ENCODE measurements around the gene FBXW9.
"Not testable (repeated sequence)": the region's sequence is repeated elsewhere in the genome, so short reads cannot be mapped to it uniquely, and the experiment has no call there.

FBXW9 gene

DNA sequence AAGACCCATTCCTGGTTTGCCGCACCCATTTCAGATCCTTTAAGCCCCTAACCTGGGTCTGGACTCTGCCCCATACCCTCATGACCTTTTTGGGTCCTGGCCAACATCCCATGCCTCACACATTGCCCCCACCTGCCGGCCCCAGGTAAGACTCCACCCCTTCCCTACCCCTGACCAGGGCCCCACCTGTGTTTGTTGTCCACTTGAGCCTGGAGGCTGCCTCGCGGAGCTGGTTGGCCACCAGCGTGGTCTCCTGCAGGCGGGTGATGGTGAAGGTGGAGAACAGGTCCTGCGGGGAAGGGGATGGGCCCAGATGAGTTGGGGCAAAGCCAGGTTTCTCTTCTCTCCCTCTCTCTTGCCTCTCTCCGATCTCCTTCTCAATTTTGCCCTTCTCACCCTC, 49.4 kb downstream of the FBXW9 start:
- no peak for TF ChIP-seq ZFX (IDR thresholded peaks at IDR 0.05; ENCODE audit: borderline replicate concordance)
- TF ChIP-seq, protein P1, sequence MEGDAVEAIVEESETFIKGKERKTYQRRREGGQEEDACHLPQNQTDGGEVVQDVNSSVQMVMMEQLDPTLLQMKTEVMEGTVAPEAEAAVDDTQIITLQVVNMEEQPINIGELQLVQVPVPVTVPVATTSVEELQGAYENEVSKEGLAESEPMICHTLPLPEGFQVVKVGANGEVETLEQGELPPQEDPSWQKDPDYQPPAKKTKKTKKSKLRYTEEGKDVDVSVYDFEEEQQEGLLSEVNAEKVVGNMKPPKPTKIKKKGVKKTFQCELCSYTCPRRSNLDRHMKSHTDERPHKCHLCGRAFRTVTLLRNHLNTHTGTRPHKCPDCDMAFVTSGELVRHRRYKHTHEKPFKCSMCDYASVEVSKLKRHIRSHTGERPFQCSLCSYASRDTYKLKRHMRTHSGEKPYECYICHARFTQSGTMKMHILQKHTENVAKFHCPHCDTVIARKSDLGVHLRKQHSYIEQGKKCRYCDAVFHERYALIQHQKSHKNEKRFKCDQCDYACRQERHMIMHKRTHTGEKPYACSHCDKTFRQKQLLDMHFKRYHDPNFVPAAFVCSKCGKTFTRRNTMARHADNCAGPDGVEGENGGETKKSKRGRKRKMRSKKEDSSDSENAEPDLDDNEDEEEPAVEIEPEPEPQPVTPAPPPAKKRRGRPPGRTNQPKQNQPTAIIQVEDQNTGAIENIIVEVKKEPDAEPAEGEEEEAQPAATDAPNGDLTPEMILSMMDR (IDR thresholded peaks at IDR 0.05), result no peak
- peak overlapping the region; percentile 65 for H3K27ac ChIP-seq

DNA sequence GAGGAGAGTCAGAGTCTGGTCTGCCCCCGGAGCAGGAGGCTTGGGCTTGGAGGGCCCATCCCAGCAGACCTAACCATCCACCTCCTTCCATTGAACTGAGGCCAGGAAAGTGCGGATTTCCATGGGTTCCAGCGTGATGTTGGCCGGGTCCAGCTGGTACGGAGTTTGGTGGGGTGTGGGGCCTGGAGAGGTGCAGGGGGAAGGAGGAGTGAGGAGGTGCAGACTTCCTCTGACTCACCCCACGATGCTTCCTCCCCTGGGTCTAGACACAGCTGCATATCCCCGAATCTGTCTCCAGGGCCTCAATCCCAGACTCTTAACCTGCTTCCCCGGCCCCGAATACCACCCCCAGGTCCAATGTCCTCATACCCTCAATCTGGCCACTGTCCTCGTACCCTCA, 49.9 kb downstream of the FBXW9 start:
- no peak for TF ChIP-seq ZFX (IDR thresholded peaks at IDR 0.05; ENCODE audit: borderline replicate concordance)
- TF ChIP-seq, protein P1 (IDR thresholded peaks at IDR 0.05), result no peak
- H3K27ac ChIP-seq, result no peak overlapping the region

DNA sequence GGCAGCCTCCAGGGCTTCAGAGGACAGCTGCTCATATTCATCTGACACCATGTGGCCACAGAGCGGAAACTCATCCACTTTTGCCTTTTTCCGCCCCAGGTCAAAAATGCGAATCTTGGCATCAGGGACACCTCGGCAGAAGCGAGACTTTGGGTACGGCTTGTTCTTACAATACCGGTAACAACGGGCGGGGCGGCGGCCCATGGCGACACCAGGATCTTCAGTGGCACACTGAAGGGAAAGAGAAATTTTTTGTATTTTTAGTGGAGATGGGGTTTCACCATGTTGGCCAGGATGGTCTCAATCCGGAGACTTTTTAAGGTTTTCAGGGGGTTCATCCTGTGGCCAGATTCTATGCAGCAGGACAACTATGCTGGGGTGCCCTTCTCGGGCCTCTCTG, 52.7 kb downstream of the FBXW9 start:
- not testable (repeated sequence) for H3K27ac ChIP-seq

- no peak for TF ChIP-seq ZFX (IDR thresholded peaks at IDR 0.05; ENCODE audit: borderline replicate concordance)
- TF ChIP-seq, protein P1 (IDR thresholded peaks at IDR 0.05), result no peak
- no peak overlapping the region for H3K27ac ChIP-seq
Measured at GRCh38 chr19:12642506-12642905, 53.9 kb downstream of the FBXW9 start.

- TF ChIP-seq ZFX (IDR thresholded peaks at IDR 0.05; ENCODE audit: borderline replicate concordance), result no peak
- TF ChIP-seq, protein P1 (IDR thresholded peaks at IDR 0.05), result no peak
Measured at GRCh38 chr19:12641456-12641855, 55.0 kb downstream of the FBXW9 start.

GRCh38 chr19:12639901-12640613, 56.4 kb downstream of the FBXW9 start:
- TF ChIP-seq, protein P1 (IDR thresholded peaks at IDR 0.05), result peak; percentile 90
- no peak for TF ChIP-seq ZFX (IDR thresholded peaks at IDR 0.05; ENCODE audit: borderline replicate concordance)
- H3K27ac ChIP-seq, result no peak overlapping the region

More at GRCh38 chr19:12641456-12641855, 55.0 kb downstream of the FBXW9 start:
- H3K27ac ChIP-seq, result no peak overlapping the region
